NCI-H69 (cell line): ENCODE measurements around the gene SERINC5.
A peak's percentile ranks its signal among the peaks of the same experiment; 100 is the strongest.
"Not testable (repeated sequence)": the region's sequence is repeated elsewhere in the genome, so short reads cannot be mapped to it uniquely, and the experiment has no call there.

Experiments
- DNase-seq: peaks from one replicate; lab custom pipeline; 2025; lab: John Stamatoyannopoulos, UW

Gene SERINC5

GRCh38 chr5:80168388-80169028 lies 87.3 kb downstream of the SERINC5 start:
- no peak for DNase-seq

- peak; percentile 68 for DNase-seq
These were observed 90.4 kb downstream of the SERINC5 start for GRCh38 chr5:80165452-80165851.

- peak; percentile 49 for DNase-seq
These were observed 94.7 kb downstream of the SERINC5 start for GRCh38 chr5:80161165-80161564.

GRCh38 chr5:80160242-80160641 lies 95.6 kb downstream of the SERINC5 start:
- no peak for DNase-seq

GRCh38 chr5:80159133-80159815 lies 96.6 kb downstream of the SERINC5 start:
- no peak for DNase-seq

GRCh38 chr5:80156156-80156555 lies 99.7 kb downstream of the SERINC5 start:
- peak; percentile 18 for DNase-seq

- DNase-seq = no peak
These were observed 101.1 kb downstream of the SERINC5 start for GRCh38 chr5:80154749-80155148.

- DNase-seq = not testable (repeated sequence)
These were observed 101.6 kb downstream of the SERINC5 start for GRCh38 chr5:80154289-80154688.

- peak; percentile 54 for DNase-seq
These were observed 102.2 kb downstream of the SERINC5 start for GRCh38 chr5:80153586-80154126.

GRCh38 chr5:80152778-80153177 lies 103.1 kb downstream of the SERINC5 start:
- no peak for DNase-seq

- no peak for DNase-seq
These were observed 104.0 kb downstream of the SERINC5 start for GRCh38 chr5:80151890-80152289.

GRCh38 chr5:80150731-80151130 lies 105.1 kb downstream of the SERINC5 start:
- DNase-seq = no peak

GRCh38 chr5:80149161-80149609 lies 106.7 kb downstream of the SERINC5 start:
- peak; percentile 97 for DNase-seq

- peak; percentile 8 for DNase-seq
These were observed 108.6 kb downstream of the SERINC5 start for GRCh38 chr5:80147119-80147815.

GRCh38 chr5:80146046-80146445 lies 109.8 kb downstream of the SERINC5 start:
- DNase-seq = peak; percentile 79

- DNase-seq = no peak
These were observed 112.4 kb downstream of the SERINC5 start for GRCh38 chr5:80143491-80143890.

- no peak for DNase-seq
These were observed 112.9 kb downstream of the SERINC5 start for GRCh38 chr5:80142996-80143395.

- DNase-seq = no peak
These were observed 114.2 kb downstream of the SERINC5 start for GRCh38 chr5:80141681-80142080.

- peak; percentile 68 for DNase-seq
These were observed 114.6 kb downstream of the SERINC5 start for GRCh38 chr5:80141147-80141671.

GRCh38 chr5:80140496-80140895 lies 115.4 kb downstream of the SERINC5 start:
- DNase-seq = no peak

GRCh38 chr5:80139466-80139972 lies 116.3 kb downstream of the SERINC5 start:
- no peak for DNase-seq

GRCh38 chr5:80138486-80138885 lies 117.4 kb downstream of the SERINC5 start:
- DNase-seq = no peak
